ENCODE measurements around the gene GALNS. TPM values are rescaled to one million over a fixed set of nuclear protein-coding genes. Genes with fewer than 3 reads are reported as not detected.

Gene GALNS
- total and polyA plus RNA-seq, 2 experiments from 2014 or later = 19.6 to 53.5 TPM

- no peak overlapping the region for H3K4me2 ChIP-seq
- H2AFZ ChIP-seq = no peak overlapping the region
- no peak overlapping the region for H3K4me3 ChIP-seq
- WGBS (ENCODE audit: low lambda C conversion rate, missing lambda C conversion rate) = 96% methylated on average over 24 of the region's 24 CpGs
- no peak overlapping the region for H3K27ac ChIP-seq
- H4K20me1 ChIP-seq (ENCODE audit: insufficient read depth, poor library complexity, severe bottlenecking) = peaks cover 6% of the 10 kb centered on the region
- TF ChIP-seq EZH2phosphoT487 (IDR thresholded peaks at IDR 0.05; ENCODE audit: low read depth, severe bottlenecking, unreplicated experiment) (no peak), CTCF (IDR thresholded peaks at IDR 0.05; ENCODE audit: poor library complexity) (no peak), EZH2 (IDR thresholded peaks at IDR 0.05; ENCODE audit: borderline replicate concordance) (no peak)
- DNase-seq (ENCODE audit: low spot score) = no peak
- H3K27me3 ChIP-seq = no peaks in the 10 kb centered on the region
- peaks cover 29% of the 10 kb centered on the region for H3K79me2 ChIP-seq
- peaks cover 22% of the 10 kb centered on the region for H3K4me1 ChIP-seq (ENCODE audit: insufficient read depth)
- H3K9me3 ChIP-seq (ENCODE audit: low read depth) = no peaks in the 10 kb centered on the region
- H3K9me2 ChIP-seq (replicated peaks; ENCODE audit: insufficient read depth) = no peaks in the 10 kb centered on the region
- no peaks in the 10 kb centered on the region for H3K36me3 ChIP-seq (replicated peaks; ENCODE audit: insufficient read depth, low read depth)
Observed at GRCh38 chr16:88807142-88807625, 49.6 kb downstream of the GALNS start.

GRCh38 chr16:88806491-88807111 is 50.1 kb downstream of the GALNS start:
- H3K79me2 ChIP-seq = peaks cover 29% of the 10 kb centered on the region

GRCh38 chr16:88805887-88806393 is 50.8 kb downstream of the GALNS start:
- Histone ChIP-seq H3K4me3 (no peak overlapping the region), H3K9me3 (ENCODE audit: low read depth) (no peaks in the 10 kb centered on the region), H3K4me2 (no peak overlapping the region), H3K36me3 (replicated peaks; ENCODE audit: insufficient read depth, low read depth) (no peaks in the 10 kb centered on the region), H3K27me3 (no peaks in the 10 kb centered on the region), H2AFZ (no peak overlapping the region), H3K79me2 (peaks cover 26% of the 10 kb centered on the region), H3K4me1 (ENCODE audit: insufficient read depth) (peaks cover 20% of the 10 kb centered on the region), H4K20me1 (ENCODE audit: insufficient read depth, poor library complexity, severe bottlenecking) (peaks cover 6% of the 10 kb centered on the region), H3K9me2 (replicated peaks; ENCODE audit: insufficient read depth) (no peaks in the 10 kb centered on the region), H3K27ac (no peak overlapping the region)
- TF ChIP-seq EZH2phosphoT487 (IDR thresholded peaks at IDR 0.05; ENCODE audit: low read depth, severe bottlenecking, unreplicated experiment) (no peak), EZH2 (IDR thresholded peaks at IDR 0.05; ENCODE audit: borderline replicate concordance) (no peak), CTCF (IDR thresholded peaks at IDR 0.05; ENCODE audit: poor library complexity) (no peak)
- WGBS (ENCODE audit: low lambda C conversion rate, missing lambda C conversion rate) = 95% methylated on average over 21 of the region's 21 CpGs
- DNase-seq (ENCODE audit: low spot score) = no peak

More at GRCh38 chr16:88806491-88807111, 50.1 kb downstream of the GALNS start:
- no peak overlapping the region for H3K4me2 ChIP-seq
- 94% methylated on average over 26 of the region's 27 CpGs for WGBS (ENCODE audit: low lambda C conversion rate, missing lambda C conversion rate)
- no peak overlapping the region for H3K4me3 ChIP-seq
- no peaks in the 10 kb centered on the region for H3K36me3 ChIP-seq (replicated peaks; ENCODE audit: insufficient read depth, low read depth)
- H3K9me3 ChIP-seq (ENCODE audit: low read depth) = no peaks in the 10 kb centered on the region
- peaks cover 6% of the 10 kb centered on the region for H4K20me1 ChIP-seq (ENCODE audit: insufficient read depth, poor library complexity, severe bottlenecking)
- no peak overlapping the region for H3K27ac ChIP-seq
- no peaks in the 10 kb centered on the region for H3K9me2 ChIP-seq (replicated peaks; ENCODE audit: insufficient read depth)
- peaks cover 22% of the 10 kb centered on the region for H3K4me1 ChIP-seq (ENCODE audit: insufficient read depth)
- no peak for TF ChIP-seq EZH2phosphoT487 (IDR thresholded peaks at IDR 0.05; ENCODE audit: low read depth, severe bottlenecking, unreplicated experiment)
- no peak for TF ChIP-seq CTCF (IDR thresholded peaks at IDR 0.05; ENCODE audit: poor library complexity)
- TF ChIP-seq EZH2 (IDR thresholded peaks at IDR 0.05; ENCODE audit: borderline replicate concordance) = no peak
- DNase-seq (ENCODE audit: low spot score) = no peak
- no peak overlapping the region for H2AFZ ChIP-seq
- H3K27me3 ChIP-seq = no peaks in the 10 kb centered on the region
